Activated CD8-positive, alpha-beta memory T cell treated with anti-CD3 and anti-CD28 coated beads, Interleukin-2, amount 50 U/mL, for 24 hours (primary cell): Measurements from ENCODE around the gene IL1A.

Experiments used
- DNase-seq: peaks from one replicate; pipeline ENCODE4 v3.0.0-alpha.2; 2020; ENCODE audit errors: extremely low read depth

Gene IL1A

GRCh38 chr2:112818094-112818902 lies 34.0 kb upstream of the IL1A start:
- no peak for DNase-seq

DNA sequence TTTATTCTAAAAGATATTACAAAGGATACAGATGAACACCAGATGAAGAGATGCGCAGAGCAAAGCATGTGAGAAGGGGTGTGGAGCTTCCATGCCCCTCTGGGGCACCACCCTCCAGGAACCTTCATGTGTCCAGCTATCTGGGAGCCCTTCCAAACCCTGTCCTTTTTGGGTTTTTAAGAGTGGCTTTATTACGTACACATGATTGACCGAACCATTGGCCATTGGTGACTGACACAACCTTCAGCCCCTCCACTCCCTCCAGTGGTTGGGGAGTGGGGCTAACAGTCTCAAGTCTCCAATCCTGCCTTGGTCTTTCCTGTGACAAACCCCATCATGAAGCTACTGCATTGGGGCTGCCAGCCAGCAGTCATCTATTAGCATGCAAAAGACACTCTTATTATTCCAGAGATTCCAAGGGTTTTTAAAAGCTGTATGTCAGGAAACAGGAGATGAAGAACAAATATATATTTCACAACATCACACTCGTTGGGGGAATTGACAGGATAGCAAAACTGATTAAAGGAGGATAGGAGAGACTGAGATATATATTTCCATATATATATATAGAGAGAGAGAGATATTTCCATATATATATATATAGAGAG lies 32.9 kb upstream of the IL1A start:
- no peak for DNase-seq

DNA sequence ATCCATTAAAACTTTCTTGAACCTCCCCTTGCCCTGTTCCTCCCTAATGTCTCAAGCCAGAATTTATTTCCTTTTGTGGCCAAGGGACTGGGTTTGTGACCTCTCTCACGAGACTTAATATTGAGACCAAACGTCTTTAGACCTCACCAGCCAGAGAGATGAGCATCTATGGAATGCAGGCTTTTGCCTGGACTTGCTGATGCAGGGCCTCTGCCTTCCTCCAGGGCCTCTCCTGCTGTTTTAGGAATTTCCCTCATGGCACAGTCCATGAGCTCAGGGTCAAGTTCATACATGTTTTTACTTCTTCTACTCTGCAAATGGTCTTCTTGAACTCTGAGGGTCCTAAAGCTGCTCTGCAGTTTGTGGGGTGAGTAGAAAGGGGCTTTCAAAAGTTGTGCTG lies 30.0 kb upstream of the IL1A start:
- no peak for DNase-seq

- DNase-seq, result no peak
Observed at GRCh38 chr2:112813280-112813966, 29.1 kb upstream of the IL1A start.

GRCh38 chr2:112812318-112813267 lies 28.3 kb upstream of the IL1A start:
- DNase-seq, result no peak

DNA sequence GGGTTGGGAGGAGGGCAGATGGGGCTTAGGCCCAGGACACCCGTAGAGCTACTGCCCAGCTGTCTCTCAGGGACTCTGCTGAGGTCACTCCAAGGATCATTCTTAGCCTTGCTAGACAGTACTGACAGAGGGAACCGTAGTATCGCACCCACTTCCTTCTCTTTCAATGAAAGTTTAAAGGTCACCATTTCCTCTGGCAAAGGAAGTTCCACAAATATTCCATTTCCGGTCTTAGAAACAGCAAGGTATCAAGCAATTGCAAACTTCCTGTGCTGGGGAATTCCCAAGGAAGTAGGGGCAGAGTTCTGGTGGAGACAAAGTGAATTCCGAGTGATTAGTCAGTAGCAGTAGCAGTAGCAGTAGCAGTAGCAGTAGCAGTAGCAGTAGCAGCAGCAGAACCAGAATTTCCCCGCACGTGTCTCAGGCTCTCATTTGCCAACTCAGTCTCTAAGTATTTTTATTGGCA lies 27.6 kb upstream of the IL1A start:
- no peak for DNase-seq

- no peak for DNase-seq
Observed at GRCh38 chr2:112811276-112811831, 27.1 kb upstream of the IL1A start.

- no peak for DNase-seq
Observed at GRCh38 chr2:112809112-112809511, 24.8 kb upstream of the IL1A start.

DNA sequence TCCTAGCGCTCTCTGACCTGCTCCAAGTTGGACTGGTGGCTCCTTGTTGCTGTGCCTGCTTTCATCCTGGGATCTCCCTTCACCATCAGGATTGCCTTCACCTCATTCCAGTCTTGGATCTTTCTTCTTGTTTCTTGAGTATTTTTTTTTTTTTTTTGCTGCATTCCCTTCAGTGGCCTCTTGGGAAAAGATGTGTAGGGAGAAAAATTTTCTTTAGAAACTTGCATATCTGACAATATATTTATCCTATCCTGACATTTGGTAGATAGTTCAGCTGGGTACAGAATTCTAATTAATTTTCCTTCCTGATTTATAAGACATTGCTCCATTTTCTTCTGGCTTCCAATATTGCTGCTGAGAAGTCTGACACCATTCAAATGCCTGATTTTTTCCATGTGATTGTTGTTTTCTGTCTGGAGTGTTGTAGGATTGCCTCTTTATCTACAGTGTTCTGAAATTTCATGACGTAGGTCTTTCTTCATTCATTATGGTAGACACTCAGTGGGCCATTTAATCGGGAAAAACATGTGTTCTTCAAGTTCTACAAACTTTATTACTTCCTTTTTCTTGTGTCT lies 23.0 kb upstream of the IL1A start:
- no peak for DNase-seq

DNA sequence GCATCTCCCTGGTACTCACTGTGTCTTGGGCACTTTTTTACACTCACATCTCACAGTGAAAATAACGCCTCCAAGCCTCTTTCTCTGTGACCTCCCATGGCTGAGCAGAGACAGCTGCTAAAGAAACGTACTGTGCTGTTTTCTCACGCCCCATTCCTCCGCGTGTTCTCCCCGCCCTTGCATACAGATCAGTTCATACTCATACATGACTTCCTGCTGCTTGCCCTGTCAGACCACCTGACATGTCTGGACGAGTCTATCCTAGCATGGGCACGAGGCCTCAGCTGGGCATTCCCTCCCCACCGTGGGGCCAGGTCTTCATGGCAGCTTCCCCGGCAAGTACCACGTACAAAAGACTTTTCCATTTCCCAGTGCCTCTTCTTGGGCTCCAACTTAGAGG lies 21.2 kb upstream of the IL1A start:
- no peak for DNase-seq

DNA sequence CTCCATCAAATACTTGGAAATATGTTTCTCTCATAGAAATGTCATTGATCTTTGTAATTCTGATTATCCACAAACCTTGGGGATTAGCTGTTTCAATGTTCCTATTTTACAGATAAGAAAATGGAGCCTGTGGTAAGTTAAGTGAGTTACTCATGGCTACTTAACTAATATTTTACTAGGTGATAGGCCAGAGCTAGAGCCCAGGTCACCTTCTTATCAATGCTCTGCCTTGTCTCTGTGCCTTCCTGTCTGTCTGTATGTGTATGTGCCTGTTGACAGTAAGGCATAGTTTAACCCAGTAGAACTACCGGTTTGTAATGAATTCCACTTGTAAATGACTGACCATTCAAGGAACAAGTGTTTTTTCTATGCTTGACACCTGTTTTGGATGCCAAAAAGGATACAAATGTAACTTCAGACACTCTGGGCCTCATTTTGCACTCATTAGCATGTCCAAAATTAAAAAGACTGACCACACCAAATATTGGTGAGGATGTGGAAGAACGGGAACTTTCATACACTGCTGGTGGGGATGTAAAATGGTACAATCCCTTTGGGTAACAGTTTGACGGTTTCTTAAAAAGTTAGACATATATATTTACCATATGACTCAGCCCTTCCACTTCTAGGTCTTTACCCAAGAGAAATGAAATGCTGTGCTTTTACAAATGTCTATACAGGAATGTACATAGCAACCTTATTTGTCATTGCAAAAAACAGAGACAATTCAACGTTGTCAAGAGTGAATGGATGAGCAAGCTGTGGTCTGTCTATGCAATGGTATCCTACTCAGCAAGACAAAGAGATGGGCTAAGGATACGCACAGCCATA lies 19.6 kb upstream of the IL1A start:
- no peak for DNase-seq

- no peak for DNase-seq
Observed at GRCh38 chr2:112800881-112801583, 16.7 kb upstream of the IL1A start.

DNA sequence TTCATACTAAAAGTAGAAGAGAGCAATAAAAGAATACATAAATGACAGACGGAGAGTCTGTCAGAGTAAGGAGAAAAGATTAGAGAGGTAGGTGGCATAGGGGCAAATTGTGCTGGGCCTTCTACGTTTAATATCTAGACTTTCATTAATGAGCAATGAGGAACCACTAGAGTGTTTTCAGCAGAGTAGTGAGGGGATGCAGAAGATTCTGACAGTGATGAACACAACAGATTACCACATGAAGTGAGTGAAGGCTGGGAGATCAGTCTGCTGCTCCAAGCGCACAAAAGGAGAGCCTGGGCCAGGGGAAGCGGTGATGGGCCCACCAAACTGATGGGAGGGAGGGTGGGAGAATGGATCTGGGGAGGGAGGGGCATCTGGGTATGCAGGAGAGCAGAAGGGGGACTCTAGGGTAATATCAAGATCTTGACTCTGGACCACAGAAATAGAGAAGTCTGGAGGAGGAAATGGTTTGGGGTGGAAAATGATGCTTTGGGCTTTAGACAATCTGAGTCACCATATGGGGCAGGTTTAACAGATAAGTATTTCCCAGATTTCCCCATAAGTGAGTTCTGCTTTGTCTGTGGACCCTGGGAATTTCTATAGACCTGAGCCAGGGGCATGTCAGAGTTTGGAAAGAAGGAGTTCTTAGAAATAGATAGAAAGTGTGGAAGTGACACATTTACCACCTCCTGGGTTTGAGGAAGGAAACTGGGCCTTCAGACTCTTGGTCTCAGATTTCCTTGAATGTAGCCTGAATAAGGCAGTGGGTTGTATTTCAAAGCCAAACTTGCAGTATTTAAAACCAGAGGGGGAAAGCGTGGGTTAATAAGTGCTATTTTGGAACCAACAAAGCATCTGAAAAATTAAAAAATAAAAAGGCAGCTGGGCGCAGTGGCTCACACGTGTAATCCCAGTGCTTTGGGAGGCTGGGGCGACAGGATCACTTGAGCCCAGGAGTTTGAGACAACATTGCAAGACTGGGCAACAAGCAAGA lies 15.0 kb upstream of the IL1A start:
- no peak for DNase-seq

- no peak for DNase-seq
Observed at GRCh38 chr2:112796486-112796885, 12.2 kb upstream of the IL1A start.

- no peak for DNase-seq
Observed at GRCh38 chr2:112795774-112796173, 11.5 kb upstream of the IL1A start.

- no peak for DNase-seq
Observed at GRCh38 chr2:112794841-112795240, 10.5 kb upstream of the IL1A start.

DNA sequence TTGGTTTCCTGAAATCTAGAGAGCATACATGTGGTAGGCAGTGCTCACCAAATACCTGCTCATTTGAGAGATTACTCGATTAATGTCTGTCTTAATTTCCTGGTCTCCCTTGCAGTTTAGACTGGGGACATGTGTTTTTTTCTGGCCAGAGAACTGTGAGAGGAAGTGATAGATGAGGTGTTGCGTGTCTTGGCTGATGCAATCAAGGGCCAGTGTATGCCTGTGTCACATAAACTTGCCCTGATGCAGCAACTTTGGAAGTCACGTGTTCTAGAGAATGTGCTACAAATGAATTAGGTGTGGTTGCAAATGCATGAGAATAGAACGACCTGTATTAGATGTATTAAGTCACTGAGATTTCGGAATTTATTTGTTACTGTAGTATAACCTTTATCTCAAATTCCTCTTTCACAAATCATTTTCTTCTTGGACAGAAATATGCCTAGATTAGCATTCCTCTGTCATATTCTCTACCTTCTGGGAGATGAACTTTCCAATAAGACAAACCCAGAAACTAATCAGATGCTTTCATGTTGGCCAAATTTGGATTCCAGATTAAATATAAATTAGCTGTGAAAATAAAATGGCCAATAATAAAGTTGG lies 9.9 kb upstream of the IL1A start:
- no peak for DNase-seq

GRCh38 chr2:112793449-112793978 lies 9.2 kb upstream of the IL1A start:
- DNase-seq, result no peak
